Esophagus muscularis mucosa (tissue), 3 donors: ENCODE data around the gene RPS27.

Experiments used
- CTCF ChIP-seq, 3 experiments: fragments of 200-600 bp in 2 of 3; fragments of 450-650 bp in 1 of 3; sonication (generic) in 2 of 3; IDR thresholded peaks; one replicate each; pipeline ENCODE4 v1.5.1; 2017 to 2019; ENCODE audit warnings: antibody characterized with exemption in 3 of 3, mild to moderate bottlenecking in 2 of 3, moderate library complexity in 1 of 3
- POLR2AphosphoS5 ChIP-seq, 2 donors: sonication (generic); formaldehyde crosslinking; IDR thresholded peaks; one replicate each; pipeline ENCODE4 v1.6.1; 2017; ENCODE audit warnings: antibody characterized with exemption in 2 of 2

GRCh38 chr1:153991806-153992205, 1.2 kb downstream of the RPS27 start:
- TF ChIP-seq CTCF (IDR thresholded peaks at IDR 0.05) (no peak), POLR2AphosphoS5 (IDR thresholded peaks at IDR 0.05) (no peak)
